ENCODE results near the gene NDUFB3.
A peak's percentile ranks its signal among the peaks of the same experiment; 100 is the strongest.

The NDUFB3 gene

GRCh38 chr2:201126308-201127151 lies 54.7 kb downstream of the NDUFB3 start (continued):
- TF ChIP-seq PRDM6 (tag by site-specific recombination; IDR thresholded peaks at IDR 0.05) (no peak), ZBTB8A (tag by site-specific recombination; IDR thresholded peaks at IDR 0.05) (no peak), ZBTB48 (tag by site-specific recombination; IDR thresholded peaks at IDR 0.05) (0 out of 2 replicates have a peak, but pooled peaks have one; percentile 23), ZNF654 (tag by site-specific recombination; IDR thresholded peaks at IDR 0.05; ENCODE audit: low read depth) (no peak), ZNF510 (tag by site-specific recombination; IDR thresholded peaks at IDR 0.05; ENCODE audit: insufficient replicate concordance) (no peak), PRDM1 (tag by site-specific recombination; IDR thresholded peaks at IDR 0.05) (peak; percentile 92), ZNF423 (tag by site-specific recombination; IDR thresholded peaks at IDR 0.05) (no peak), ZNF292 (tag by site-specific recombination; IDR thresholded peaks at IDR 0.05; ENCODE audit: borderline replicate concordance, low read depth) (no peak), ZNF843 (tag by site-specific recombination; IDR thresholded peaks at IDR 0.05) (no peak)
- TF ChIP-seq, protein P1, sequence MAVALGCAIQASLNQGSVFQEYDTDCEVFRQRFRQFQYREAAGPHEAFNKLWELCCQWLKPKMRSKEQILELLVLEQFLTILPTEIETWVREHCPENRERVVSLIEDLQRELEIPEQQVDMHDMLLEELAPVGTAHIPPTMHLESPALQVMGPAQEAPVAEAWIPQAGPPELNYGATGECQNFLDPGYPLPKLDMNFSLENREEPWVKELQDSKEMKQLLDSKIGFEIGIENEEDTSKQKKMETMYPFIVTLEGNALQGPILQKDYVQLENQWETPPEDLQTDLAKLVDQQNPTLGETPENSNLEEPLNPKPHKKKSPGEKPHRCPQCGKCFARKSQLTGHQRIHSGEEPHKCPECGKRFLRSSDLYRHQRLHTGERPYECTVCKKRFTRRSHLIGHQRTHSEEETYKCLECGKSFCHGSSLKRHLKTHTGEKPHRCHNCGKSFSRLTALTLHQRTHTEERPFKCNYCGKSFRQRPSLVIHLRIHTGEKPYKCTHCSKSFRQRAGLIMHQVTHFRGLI (tag by site-specific recombination; IDR thresholded peaks at IDR 0.05) = peak; percentile 55; the same call in 1 of the 2 replicates

- peaks cover 19% of the 10 kb centered on the region for H3K4me1 ChIP-seq (ENCODE audit: control insufficient read depth, insufficient read depth, low read length)
- TF ChIP-seq, protein P2, sequence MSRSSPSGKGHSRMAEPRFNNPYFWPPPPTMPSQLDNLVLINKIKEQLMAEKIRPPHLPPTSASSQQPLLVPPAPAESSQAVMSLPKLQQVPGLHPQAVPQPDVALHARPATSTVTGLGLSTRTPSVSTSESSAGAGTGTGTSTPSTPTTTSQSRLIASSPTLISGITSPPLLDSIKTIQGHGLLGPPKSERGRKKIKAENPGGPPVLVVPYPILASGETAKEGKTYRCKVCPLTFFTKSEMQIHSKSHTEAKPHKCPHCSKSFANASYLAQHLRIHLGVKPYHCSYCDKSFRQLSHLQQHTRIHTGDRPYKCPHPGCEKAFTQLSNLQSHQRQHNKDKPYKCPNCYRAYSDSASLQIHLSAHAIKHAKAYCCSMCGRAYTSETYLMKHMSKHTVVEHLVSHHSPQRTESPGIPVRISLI (tag by site-specific recombination; IDR thresholded peaks at IDR 0.05) = no peak
- TF ChIP-seq ZNF292 (tag by site-specific recombination; IDR thresholded peaks at IDR 0.05; ENCODE audit: borderline replicate concordance, low read depth) (no peak), ZNF660 (tag by site-specific recombination; IDR thresholded peaks at IDR 0.05) (no peak), ZNF138 (tag by site-specific recombination; IDR thresholded peaks at IDR 0.05; ENCODE audit: borderline replicate concordance) (no peak), ZNF621 (tag by site-specific recombination; IDR thresholded peaks at IDR 0.05) (no peak), ZNF658 (tag by site-specific recombination; IDR thresholded peaks at IDR 0.05) (no peak)
- H3K27ac ChIP-seq (ENCODE audit: extremely low read depth, low read depth, low read length) = no peak overlapping the region
- CTCF ChIA-PET = interaction anchor here (1.2 to 1.3 kb wide), 2 partner anchors 31 to 105 kb away, joined by 4 to 11 read pairs; no protein-coding TSS in a partner anchor
- H3K4me3 ChIP-seq (ENCODE audit: low read depth, low read length) = no peak overlapping the region
- POLR2A ChIA-PET = interaction anchor here (1.2 kb wide), 1 partner anchor 9 kb away, joined by 4 read pairs; no protein-coding TSS in a partner anchor
- H3K36me3 ChIP-seq (ENCODE audit: control insufficient read depth in 2 of 2, insufficient read depth in 1 of 2, low read length in 2 of 2) = no peaks in the 10 kb centered on the region
- H3K9me3 ChIP-seq (ENCODE audit: control insufficient read depth, insufficient read depth, low read depth, low read length) = no peaks in the 10 kb centered on the region
Measured at GRCh38 chr2:201127152-201127511, 55.3 kb downstream of the NDUFB3 start.

DNA sequence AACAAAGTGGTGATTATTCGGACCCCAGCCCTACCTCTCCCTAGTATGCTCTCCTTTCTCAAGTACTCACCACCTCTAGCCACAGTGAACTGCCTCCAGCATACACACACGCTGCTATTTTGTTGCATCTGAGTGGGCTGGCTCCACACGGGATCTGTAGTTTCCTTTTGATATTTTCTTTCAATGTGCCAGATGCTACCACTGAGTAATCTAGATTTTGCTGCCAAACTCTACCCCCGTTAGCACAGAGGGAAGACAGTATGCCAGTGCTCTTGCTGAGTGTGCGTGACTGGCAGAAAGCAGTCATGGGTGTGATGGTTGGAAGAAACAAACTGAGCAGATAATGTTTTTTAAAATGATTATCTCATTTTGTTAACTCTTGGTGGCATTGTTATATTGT lies 55.8 kb downstream of the NDUFB3 start:
- CTCF ChIA-PET = interaction anchor here (1.2 to 1.3 kb wide), 2 partner anchors 31 to 104 kb away, joined by 4 to 11 read pairs; no protein-coding TSS in a partner anchor
- Histone ChIP-seq H3K36me3 (ENCODE audit: control insufficient read depth in 2 of 2, insufficient read depth in 1 of 2, low read length in 2 of 2) (no peaks in the 10 kb centered on the region), H3K9me3 (ENCODE audit: control insufficient read depth, insufficient read depth, low read depth, low read length) (no peaks in the 10 kb centered on the region), H3K27ac (ENCODE audit: extremely low read depth, low read depth, low read length) (no peak overlapping the region), H3K4me1 (ENCODE audit: control insufficient read depth, insufficient read depth, low read length) (peaks cover 19% of the 10 kb centered on the region), H3K4me3 (ENCODE audit: low read depth, low read length) (no peak overlapping the region)
- POLR2A ChIA-PET = no interaction called here
- no peak for TF ChIP-seq ZBTB21 (tag by site-specific recombination; IDR thresholded peaks at IDR 0.05)
- no peak for TF ChIP-seq ZNF433 (tag by site-specific recombination; IDR thresholded peaks at IDR 0.05; ENCODE audit: low read depth)
- no peak for TF ChIP-seq ZNF510 (tag by site-specific recombination; IDR thresholded peaks at IDR 0.05; ENCODE audit: insufficient replicate concordance)
- TF ChIP-seq ZNF549 (tag by site-specific recombination; IDR thresholded peaks at IDR 0.05) = no peak
- no peak for TF ChIP-seq BCL11A (tag by site-specific recombination; IDR thresholded peaks at IDR 0.05; ENCODE audit: low read depth)
- no peak for TF ChIP-seq ZNF548 (tag by site-specific recombination; IDR thresholded peaks at IDR 0.05)
- TF ChIP-seq ZNF48 (tag by site-specific recombination; IDR thresholded peaks at IDR 0.05) = no peak
- TF ChIP-seq ZNF10 (tag by site-specific recombination; IDR thresholded peaks at IDR 0.05) = no peak
- no peak for TF ChIP-seq ZBTB49 (tag by site-specific recombination; IDR thresholded peaks at IDR 0.05; ENCODE audit: low read depth)
- no peak for TF ChIP-seq ZNF133 (tag by site-specific recombination; IDR thresholded peaks at IDR 0.05)
- TF ChIP-seq ZNF571 (tag by site-specific recombination; IDR thresholded peaks at IDR 0.05) = no peak
- TF ChIP-seq ZNF596 (tag by site-specific recombination; IDR thresholded peaks at IDR 0.05) = no peak

Measured in HEK293 (cell line).